HEK293 (cell line): ENCODE data around the gene GAPVD1.

Experiments used
- CTCF ChIA-PET: fragments of 350-600 bp; formaldehyde crosslinking; extraction: SDS; loops from one replicate; lab custom pipeline; 2021; ENCODE audit warnings: antibody characterized with exemption; lab: Yijun Ruan, JAX
- POLR2A ChIA-PET: fragments of 300-600 bp; formaldehyde crosslinking; extraction: SDS; loops from one replicate; lab custom pipeline; 2020; ENCODE audit warnings: antibody characterized with exemption, inconsistent platforms; lab: Yijun Ruan, JAX
- H3K27ac ChIP-seq: fragments of 200-500 bp; sonication (Bioruptor generic); 2 replicates; pipeline ENCODE4 v1.5.1; 2014; ENCODE audit warnings: low read depth, low read length, control low read depth, inconsistent platforms; ENCODE audit errors: extremely low read depth
- H3K36me3 ChIP-seq, 2 experiments: fragments of 200-500 bp in 1 of 2; sonication (Bioruptor generic) in 1 of 2; 1 replicate in 1 of 2; 2 replicates in 1 of 2; pipeline ENCODE4 v1.5.1; 2014 to 2017; ENCODE audit warnings: inconsistent platforms in 2 of 2, low read length in 2 of 2; ENCODE audit not compliant: control insufficient read depth in 2 of 2, insufficient read depth in 1 of 2
- H3K4me1 ChIP-seq: fragments of 200-500 bp; sonication (Bioruptor generic); 2 replicates; pipeline ENCODE4 v1.5.1; 2014; ENCODE audit warnings: mild to moderate bottlenecking, low read length, inconsistent platforms; ENCODE audit not compliant: control insufficient read depth, insufficient read depth
- H3K4me3 ChIP-seq: 2 replicates; pipeline ENCODE4 v1.5.1; 2011; ENCODE audit warnings: low read depth, mild to moderate bottlenecking, control low read depth, low read length, moderate library complexity
- H3K9me3 ChIP-seq: fragments of 200-500 bp; sonication (Bioruptor generic); 2 replicates; pipeline ENCODE4 v1.5.1; 2014; ENCODE audit warnings: low read depth, low read length, inconsistent platforms; ENCODE audit not compliant: control insufficient read depth, insufficient read depth
- HOXD13 ChIP-seq: sonication (generic); formaldehyde crosslinking; IDR thresholded peaks from 2 replicates; pipeline ENCODE4 v1.8.0; 2022; ENCODE audit warnings: missing genetic modification reagents, borderline replicate concordance
- IKZF3 ChIP-seq: fragments of 450-650 bp; IDR thresholded peaks from 2 replicates; pipeline ENCODE4 v1.5.0; 2018; ENCODE audit warnings: missing biosample characterization, mild to moderate bottlenecking, missing genetic modification characterization, moderate library complexity
- KLF16 ChIP-seq: fragments of 450-650 bp; formaldehyde crosslinking; IDR thresholded peaks from 2 replicates; pipeline ENCODE4 v1.5.1; 2017; ENCODE audit warnings: missing biosample characterization, missing genetic modification characterization
- KLF9 ChIP-seq: fragments of 450-650 bp; formaldehyde crosslinking; IDR thresholded peaks from 2 replicates; pipeline ENCODE4 v1.5.1; 2016; ENCODE audit warnings: missing biosample characterization, missing genetic modification characterization, low read depth
- MEIS1 ChIP-seq: sonication (generic); formaldehyde crosslinking; IDR thresholded peaks from 2 replicates; pipeline ENCODE4 v1.8.1; 2022; ENCODE audit warnings: missing genetic modification reagents, mild to moderate bottlenecking, borderline replicate concordance
- REST ChIP-seq: fragments of 450-650 bp; formaldehyde crosslinking; IDR thresholded peaks from 2 replicates; pipeline ENCODE4 v1.5.1; 2016; ENCODE audit warnings: missing biosample characterization, missing genetic modification characterization
- SP2 ChIP-seq: fragments of 450-650 bp; formaldehyde crosslinking; IDR thresholded peaks from 2 replicates; pipeline ENCODE4 v1.5.1; 2016; ENCODE audit warnings: missing biosample characterization, missing genetic modification characterization
- ZBTB10 ChIP-seq: fragments of 450-650 bp; formaldehyde crosslinking; IDR thresholded peaks from 2 replicates; pipeline ENCODE4 v1.5.1; 2016; ENCODE audit warnings: missing biosample characterization, missing genetic modification characterization
- ZBTB11 ChIP-seq: fragments of 450-650 bp; formaldehyde crosslinking; conservative IDR thresholded peaks from 2 replicates; pipeline ENCODE4 v1.5.1; 2016; ENCODE audit warnings: low read depth, missing biosample characterization, missing genetic modification characterization
- ZBTB48 ChIP-seq: fragments of 450-650 bp; formaldehyde crosslinking; IDR thresholded peaks from 2 replicates; pipeline ENCODE4 v1.5.1; 2016; ENCODE audit warnings: missing biosample characterization, missing genetic modification characterization
- ZBTB7A ChIP-seq: fragments of 450-650 bp; formaldehyde crosslinking; IDR thresholded peaks from 2 replicates; pipeline ENCODE4 v1.5.1; 2016; ENCODE audit warnings: low read depth, missing biosample characterization, missing genetic modification characterization
- ZFHX2 ChIP-seq: fragments of 450-650 bp; formaldehyde crosslinking; conservative IDR thresholded peaks from 2 replicates; pipeline ENCODE4 v1.5.1; 2016; ENCODE audit warnings: missing biosample characterization, missing genetic modification characterization
- ZNF335 ChIP-seq: fragments of 450-650 bp; formaldehyde crosslinking; conservative IDR thresholded peaks from 2 replicates; pipeline ENCODE4 v1.5.1; 2016; ENCODE audit warnings: missing biosample characterization, missing genetic modification characterization
- ZNF423 ChIP-seq: fragments of 450-650 bp; formaldehyde crosslinking; IDR thresholded peaks from 2 replicates; pipeline ENCODE4 v1.5.1; 2016; ENCODE audit warnings: missing biosample characterization, missing genetic modification characterization
- ZNF530 ChIP-seq: fragments of 450-650 bp; formaldehyde crosslinking; IDR thresholded peaks from 2 replicates; pipeline ENCODE4 v1.5.1; 2016; ENCODE audit warnings: low read depth, missing biosample characterization, missing genetic modification characterization
- ZNF560 ChIP-seq: fragments of 450-650 bp; formaldehyde crosslinking; IDR thresholded peaks from 2 replicates; pipeline ENCODE4 v1.5.1; 2017; ENCODE audit warnings: missing biosample characterization, missing genetic modification characterization, borderline replicate concordance
- ZNF660 ChIP-seq: fragments of 450-650 bp; IDR thresholded peaks from 2 replicates; pipeline ENCODE4 v1.5.1; 2018; ENCODE audit warnings: missing biosample characterization, mild to moderate bottlenecking, missing genetic modification characterization
- ZNF704 ChIP-seq: fragments of 450-650 bp; formaldehyde crosslinking; IDR thresholded peaks from 2 replicates; pipeline ENCODE4 v1.5.1; 2016; ENCODE audit warnings: missing biosample characterization, missing genetic modification characterization
- ZNF76 ChIP-seq: fragments of 450-650 bp; formaldehyde crosslinking; IDR thresholded peaks from 2 replicates; pipeline ENCODE4; 2016; ENCODE audit warnings: low read depth, missing biosample characterization, missing genetic modification characterization, borderline replicate concordance
- ZNF792 ChIP-seq: fragments of 450-650 bp; formaldehyde crosslinking; IDR thresholded peaks from 2 replicates; pipeline ENCODE4 v1.5.1; 2016; ENCODE audit warnings: missing biosample characterization, missing genetic modification characterization
- ZSCAN18 ChIP-seq: fragments of 450-650 bp; formaldehyde crosslinking; IDR thresholded peaks from 2 replicates; pipeline ENCODE4 v1.5.1; 2016; ENCODE audit warnings: missing biosample characterization, missing genetic modification characterization

GAPVD1 gene

GRCh38 chr9:125241000-125241862 is 20.4 kb upstream of the GAPVD1 start, which contains the start of gene HSPA5:
TSS of gene HSPA5 (minus strand) at chr9:125241343. CDS start at chr9:125241126, 217 bp downstream.
- Histone ChIP-seq H3K27ac (peak within 1 kb of the TSS; percentile 81), H3K4me1 (no peaks in the 10 kb centered on the region), H3K36me3 (peaks cover 13 to 46% of the 10 kb centered on the region in 2 experiments; a peak in 2 of 3 replicates), H3K9me3 (no peaks in the 10 kb centered on the region), H3K4me3 (peak within 1 kb of the TSS; percentile 66)
- CTCF ChIA-PET = interaction anchor here (0.6 to 1.0 kb wide), 4 partner anchors 93 to 537 kb away, joined by 3 to 4 read pairs (median 4); partner anchors contain the start of gene SCAI
- POLR2A ChIA-PET = interaction anchor here (0.5 to 3.8 kb wide), 59 partner anchors 8 to 1610 kb away, joined by 3 to 62 read pairs (median 5); partner anchors contain the start of genes ARPC5L, GAPVD1, NR6A1 and PPP6C
- TF ChIP-seq ZSCAN18 (no peak), ZBTB48 (peak; percentile 52; the same call in 1 of the 2 replicates), KLF9 (tag by site-specific recombination) (peak; percentile 66), ZNF76 (tag by site-specific recombination) (0 out of 2 replicates have a peak, but pooled peaks have one; percentile 22), KLF16 (tag by site-specific recombination) (peak; percentile 60; the same call in 1 of the 2 replicates), ZBTB7A (tag by site-specific recombination) (peak; percentile 58; the same call in 1 of the 2 replicates), ZNF792 (tag by site-specific recombination) (0 out of 2 replicates have a peak, but pooled peaks have one; percentile 21), IKZF3 (tag by site-specific recombination) (peak; percentile 90), ZNF530 (no peak), ZBTB11 (tag by site-specific recombination) (0 out of 2 replicates have a peak, but pooled peaks have one; percentile 21), ZNF560 (tag by site-specific recombination) (no peak), MEIS1 (CRISPR knock-in tag) (no peak), SP2 (peak; percentile 98), ZNF660 (tag by site-specific recombination) (peak; percentile 73), ZNF704 (no peak), REST (tag by site-specific recombination) (peak; percentile 79), ZNF423 (peak; percentile 92), ZBTB10 (tag by site-specific recombination) (peak; percentile 58; the same call in 1 of the 2 replicates), HOXD13 (CRISPR knock-in tag) (0 out of 2 replicates have a peak, but pooled peaks have one; percentile 44), ZFHX2 (peak; percentile 18; the same call in 1 of the 2 replicates), ZNF335 (tag by site-specific recombination) (peak; percentile 61; the same call in 1 of the 2 replicates)
